ENCODE results near the gene NECAB2.

NECAB2 gene

GRCh38 chr16:83958137-83958845 lies 9.8 kb upstream of the NECAB2 start:
- H3K4me3 ChIP-seq (ENCODE audit: low read depth, low read length): no peak overlapping the region
- CTCF ChIA-PET: interaction anchor here (0.8 to 16.0 kb wide), 10 partner anchors 11 to 229 kb away, joined by 3 to 662 read pairs (median 16); partner anchors contain the start of genes SLC38A8 and TAF1C
- no peak for TF ChIP-seq CTCF (IDR thresholded peaks at IDR 0.05; ENCODE audit: insufficient read depth, low read length, missing control alignments)
- POLR2A ChIA-PET: interaction anchor here (0.6 kb wide), 1 partner anchor 108 kb away, joined by 3 read pairs; no protein-coding TSS in a partner anchor
- no peak for DNase-seq (ENCODE audit: low read depth, low spot score)

- CTCF ChIA-PET: interaction anchor here (1.6 to 16.0 kb wide), 3 partner anchors 85 to 228 kb away, joined by 6 to 662 read pairs (median 7); partner anchors contain the start of gene TAF1C
- H3K4me3 ChIP-seq (ENCODE audit: low read depth, low read length): no peak overlapping the region
- TF ChIP-seq CTCF (IDR thresholded peaks at IDR 0.05; ENCODE audit: insufficient read depth, low read length, missing control alignments): no peak
- DNase-seq (ENCODE audit: low read depth, low spot score): no peak
- POLR2A ChIA-PET: no interaction called here
Measured at GRCh38 chr16:83958846-83959565, 9.0 kb upstream of the NECAB2 start.

- H3K4me3 ChIP-seq (ENCODE audit: low read depth, low read length): no peak overlapping the region
- no peak for DNase-seq (ENCODE audit: low read depth, low spot score)
- ChIA-PET CTCF (interaction anchor here (1.6 to 16.0 kb wide), 2 partner anchors 85 to 102 kb away, joined by 6 to 662 read pairs; no protein-coding TSS in a partner anchor), POLR2A (no interaction called here)
- no peak for TF ChIP-seq CTCF (IDR thresholded peaks at IDR 0.05; ENCODE audit: insufficient read depth, low read length, missing control alignments)
Measured at GRCh38 chr16:83959656-83960434, 8.2 kb upstream of the NECAB2 start.

GRCh38 chr16:83960521-83961249 lies 7.4 kb upstream of the NECAB2 start:
- TF ChIP-seq CTCF (IDR thresholded peaks at IDR 0.05; ENCODE audit: insufficient read depth, low read length, missing control alignments): no peak
- DNase-seq (ENCODE audit: low read depth, low spot score): no peak
- H3K4me3 ChIP-seq (ENCODE audit: low read depth, low read length): no peak overlapping the region
- CTCF ChIA-PET: interaction anchor here (16.0 kb wide), 1 partner anchor 102 kb away, joined by 662 read pairs; no protein-coding TSS in a partner anchor
- POLR2A ChIA-PET: no interaction called here

GRCh38 chr16:83961591-83961990 lies 6.5 kb upstream of the NECAB2 start:
- DNase-seq (ENCODE audit: low read depth, low spot score): no peak
- ChIA-PET POLR2A (no interaction called here), CTCF (interaction anchor here (16.0 kb wide), 1 partner anchor 101 kb away, joined by 662 read pairs; no protein-coding TSS in a partner anchor)
- no peak for TF ChIP-seq CTCF (IDR thresholded peaks at IDR 0.05; ENCODE audit: insufficient read depth, low read length, missing control alignments)
- no peak overlapping the region for H3K4me3 ChIP-seq (ENCODE audit: low read depth, low read length)
